Mesendoderm (in vitro differentiated cells): ENCODE data around the gene SEC14L1.
A peak's percentile ranks its signal among the peaks of the same experiment; 100 is the strongest.

ENCODE experiments used
- DNase-seq: peaks from one replicate; pipeline ENCODE4 v3.0.0; 2013
- H2AK5ac ChIP-seq: 2 replicates; pipeline ENCODE4 v1.6.1; 2013; ENCODE audit warnings: low read length, inconsistent platforms
- H2BK120ac ChIP-seq: 2 replicates; pipeline ENCODE4 v1.6.1; 2013; ENCODE audit warnings: low read depth, mild to moderate bottlenecking, low read length, moderate library complexity, mixed read lengths
- H2BK15ac ChIP-seq: replicated peaks from 2 replicates; pipeline ENCODE4 v1.6.1; 2013; ENCODE audit warnings: low read depth, mild to moderate bottlenecking, moderate library complexity
- H2BK5ac ChIP-seq: 2 replicates; pipeline ENCODE4 v1.6.1; 2013; ENCODE audit warnings: low read length, inconsistent platforms
- H3K18ac ChIP-seq: 2 replicates; pipeline ENCODE4 v1.6.1; 2013; ENCODE audit warnings: mild to moderate bottlenecking, low read length, mixed read lengths
- H3K23ac ChIP-seq: one replicate; pipeline ENCODE4 v1.6.1; 2013; ENCODE audit warnings: low read length
- H3K27ac ChIP-seq: 2 replicates; pipeline ENCODE4 v1.5.1; 2013; ENCODE audit warnings: low read depth, mild to moderate bottlenecking, inconsistent platforms, low read length, moderate library complexity
- H3K27me3 ChIP-seq: 2 replicates; pipeline ENCODE4 v1.6.1; 2013; ENCODE audit warnings: low read length, control low read depth, mild to moderate bottlenecking, inconsistent platforms; ENCODE audit not compliant: insufficient read depth, poor library complexity
- H3K36me3 ChIP-seq: 2 replicates; pipeline ENCODE4 v1.6.1; 2013; ENCODE audit warnings: low read length, inconsistent platforms; ENCODE audit not compliant: control insufficient read depth, insufficient read depth
- H3K4ac ChIP-seq: one replicate; pipeline ENCODE4 v1.6.1; 2013; ENCODE audit warnings: low read depth, mild to moderate bottlenecking, low read length, moderate library complexity
- H3K4me1 ChIP-seq: 2 replicates; pipeline ENCODE4 v1.6.1; 2013; ENCODE audit warnings: low read depth, low read length, inconsistent platforms; ENCODE audit not compliant: control insufficient read depth
- H3K4me2 ChIP-seq: 2 replicates; pipeline ENCODE4 v1.6.1; 2013; ENCODE audit warnings: low read length
- H3K4me3 ChIP-seq: 2 replicates; pipeline ENCODE4 v1.5.1; 2013; ENCODE audit warnings: mild to moderate bottlenecking, low read length
- H3K56ac ChIP-seq: one replicate; pipeline ENCODE4 v1.6.1; 2013; ENCODE audit warnings: low read length
- H3K79me1 ChIP-seq: 2 replicates; pipeline ENCODE4 v1.6.1; 2013; ENCODE audit warnings: low read length, inconsistent platforms
- H3K79me2 ChIP-seq: 2 replicates; pipeline ENCODE4 v1.6.1; 2013; ENCODE audit warnings: mild to moderate bottlenecking, low read length; ENCODE audit not compliant: control insufficient read depth, insufficient read depth
- H3K9ac ChIP-seq: 2 replicates; pipeline ENCODE4 v1.6.1; 2013; ENCODE audit warnings: low read length, inconsistent platforms
- H4K5ac ChIP-seq: one replicate; pipeline ENCODE4 v1.6.1; 2013; ENCODE audit warnings: low read length
- H4K8ac ChIP-seq: one replicate; pipeline ENCODE4 v1.6.1; 2013; ENCODE audit warnings: low read depth, mild to moderate bottlenecking, control low read depth, low read length, moderate library complexity
- WGBS: extraction: QIAGEN DNeasy Blood & Tissue Kit; methylation state at CpG from one replicate; pipeline ENCODE4 v1.1.7; 2013; ENCODE audit warnings: low lambda C conversion rate, missing lambda C conversion rate; ENCODE audit not compliant: insufficient coverage; ENCODE audit errors: extremely low coverage; 5-methylcytosine and 5-hydroxymethylcytosine counted together

SEC14L1 gene

DNA sequence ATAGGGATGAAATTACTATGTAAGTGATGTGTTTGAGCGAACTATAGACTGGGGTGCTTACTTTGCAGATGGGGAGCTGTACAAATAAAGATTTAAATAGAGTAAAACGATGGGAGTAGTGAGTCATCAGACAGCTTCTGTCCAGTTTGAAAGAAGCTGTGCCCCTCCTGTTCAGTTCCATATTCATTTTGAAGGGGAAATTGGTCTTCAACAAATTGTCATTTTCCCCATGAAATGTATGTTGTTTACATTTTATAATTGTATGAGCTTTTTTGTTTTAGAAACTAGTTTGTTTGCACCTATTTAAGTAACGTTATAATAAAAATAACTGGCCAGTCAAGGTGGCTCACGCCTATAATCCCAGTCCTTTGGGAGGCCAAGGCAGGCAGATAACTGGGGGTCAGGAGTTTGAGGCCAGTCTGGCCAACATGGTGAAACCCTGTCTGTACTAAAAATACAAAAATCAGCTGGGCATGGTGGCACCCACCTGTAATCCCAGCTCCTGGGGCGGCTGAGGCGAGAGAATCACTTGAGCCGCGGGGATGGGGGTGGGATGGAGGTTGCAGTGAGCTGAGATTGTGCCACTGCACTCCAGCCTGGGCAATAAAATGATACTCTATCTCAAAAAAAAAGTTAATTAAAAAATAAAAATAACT lies 20.2 kb downstream of the SEC14L1 start:
- no peaks in the 10 kb centered on the region for H3K79me2 ChIP-seq
- H3K36me3 ChIP-seq: no peaks in the 10 kb centered on the region
- no peak overlapping the region for H3K4me3 ChIP-seq
- H3K9ac ChIP-seq: no peak overlapping the region
- H3K4me1 ChIP-seq: peaks cover 7% of the 10 kb centered on the region
- no peak overlapping the region for H3K56ac ChIP-seq
- no CpG with 5 or more reads among the region's 8 CpGs for WGBS
- no peak overlapping the region for H3K4ac ChIP-seq
- no peak overlapping the region for H4K8ac ChIP-seq
- DNase-seq: no peak
- no peak overlapping the region for H3K4me2 ChIP-seq
- H2BK15ac ChIP-seq: no peak overlapping the region
- no peaks in the 10 kb centered on the region for H3K27me3 ChIP-seq
- H2AK5ac ChIP-seq: no peak overlapping the region
- no peak overlapping the region for H3K27ac ChIP-seq
- no peak overlapping the region for H3K23ac ChIP-seq
- H4K5ac ChIP-seq: no peak overlapping the region
- no peak overlapping the region for H3K18ac ChIP-seq
- H2BK120ac ChIP-seq: no peak overlapping the region
- H3K79me1 ChIP-seq: peaks cover 2% of the 10 kb centered on the region
- no peak overlapping the region for H2BK5ac ChIP-seq

DNA sequence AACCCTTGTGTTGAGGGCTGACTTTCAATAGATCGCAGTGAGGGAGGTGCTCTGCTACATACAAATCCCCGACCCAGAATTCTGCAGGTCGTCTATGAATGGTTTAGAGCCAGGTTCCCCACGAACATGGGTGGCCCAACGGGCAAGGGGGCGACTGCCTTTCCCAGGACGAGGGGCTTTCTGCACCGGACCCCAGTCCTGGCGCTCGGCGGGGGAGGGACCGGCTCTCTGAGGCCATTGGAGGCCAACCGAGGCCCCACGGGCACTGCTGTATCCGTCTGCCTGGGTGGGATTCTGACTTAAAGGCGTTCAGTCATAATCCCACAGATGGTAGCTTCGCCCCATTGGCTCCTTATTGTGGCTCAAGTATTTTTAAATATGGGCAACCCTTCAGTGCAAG lies 21.2 kb downstream of the SEC14L1 start:
- peaks cover 2% of the 10 kb centered on the region for H3K79me1 ChIP-seq
- no peak overlapping the region for H3K18ac ChIP-seq
- no peak overlapping the region for H3K9ac ChIP-seq
- no peak overlapping the region for H3K23ac ChIP-seq
- no peak overlapping the region for H3K4ac ChIP-seq
- H3K27me3 ChIP-seq: no peaks in the 10 kb centered on the region
- H2BK120ac ChIP-seq: no peak overlapping the region
- H3K4me1 ChIP-seq: peaks cover 7% of the 10 kb centered on the region
- no peak overlapping the region for H2BK5ac ChIP-seq
- H2AK5ac ChIP-seq: no peak overlapping the region
- H3K27ac ChIP-seq: no peak overlapping the region
- WGBS: no CpG with 5 or more reads among the region's 17 CpGs
- H3K56ac ChIP-seq: no peak overlapping the region
- no peak overlapping the region for H4K5ac ChIP-seq
- no peak overlapping the region for H3K4me2 ChIP-seq
- no peak overlapping the region for H2BK15ac ChIP-seq
- no peaks in the 10 kb centered on the region for H3K36me3 ChIP-seq
- no peak for DNase-seq
- no peaks in the 10 kb centered on the region for H3K79me2 ChIP-seq
- no peak overlapping the region for H4K8ac ChIP-seq
- H3K4me3 ChIP-seq: no peak overlapping the region

DNA sequence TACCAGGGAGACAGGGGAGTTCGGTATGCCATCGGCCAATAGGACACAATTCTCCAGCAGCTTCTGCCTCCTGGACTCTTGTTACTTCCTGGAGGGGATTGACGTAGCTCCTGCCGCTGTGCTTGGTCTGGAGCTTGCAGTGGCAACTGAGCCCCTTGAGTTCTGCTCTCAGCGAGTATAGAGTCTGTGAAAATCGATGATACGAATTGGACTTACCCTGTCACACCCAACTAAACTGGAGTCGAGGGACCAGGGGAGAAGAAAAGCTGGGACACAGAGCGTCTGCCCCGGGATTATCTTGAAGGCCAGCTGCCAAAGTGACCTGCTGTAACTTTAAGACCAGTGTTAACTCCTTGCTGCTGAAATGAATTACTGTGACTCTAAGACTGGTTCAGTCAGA lies 22.2 kb downstream of the SEC14L1 start:
- H3K4me3 ChIP-seq: no peak overlapping the region
- no peak overlapping the region for H4K5ac ChIP-seq
- H3K4me1 ChIP-seq: peaks cover 7% of the 10 kb centered on the region
- no peak overlapping the region for H4K8ac ChIP-seq
- H3K56ac ChIP-seq: peak overlapping the region; percentile 38
- no peak overlapping the region for H3K4ac ChIP-seq
- H3K18ac ChIP-seq: no peak overlapping the region
- H3K79me1 ChIP-seq: peaks cover 6% of the 10 kb centered on the region
- no peak overlapping the region for H3K23ac ChIP-seq
- no peak for DNase-seq
- H2BK120ac ChIP-seq: no peak overlapping the region
- H2AK5ac ChIP-seq: no peak overlapping the region
- H3K27me3 ChIP-seq: no peaks in the 10 kb centered on the region
- H2BK5ac ChIP-seq: no peak overlapping the region
- no peaks in the 10 kb centered on the region for H3K36me3 ChIP-seq
- H3K79me2 ChIP-seq: no peaks in the 10 kb centered on the region
- no CpG with 5 or more reads among the region's 10 CpGs for WGBS
- no peak overlapping the region for H3K4me2 ChIP-seq
- no peak overlapping the region for H2BK15ac ChIP-seq
- peak overlapping the region; percentile 21 for H3K9ac ChIP-seq
- no peak overlapping the region for H3K27ac ChIP-seq

DNA sequence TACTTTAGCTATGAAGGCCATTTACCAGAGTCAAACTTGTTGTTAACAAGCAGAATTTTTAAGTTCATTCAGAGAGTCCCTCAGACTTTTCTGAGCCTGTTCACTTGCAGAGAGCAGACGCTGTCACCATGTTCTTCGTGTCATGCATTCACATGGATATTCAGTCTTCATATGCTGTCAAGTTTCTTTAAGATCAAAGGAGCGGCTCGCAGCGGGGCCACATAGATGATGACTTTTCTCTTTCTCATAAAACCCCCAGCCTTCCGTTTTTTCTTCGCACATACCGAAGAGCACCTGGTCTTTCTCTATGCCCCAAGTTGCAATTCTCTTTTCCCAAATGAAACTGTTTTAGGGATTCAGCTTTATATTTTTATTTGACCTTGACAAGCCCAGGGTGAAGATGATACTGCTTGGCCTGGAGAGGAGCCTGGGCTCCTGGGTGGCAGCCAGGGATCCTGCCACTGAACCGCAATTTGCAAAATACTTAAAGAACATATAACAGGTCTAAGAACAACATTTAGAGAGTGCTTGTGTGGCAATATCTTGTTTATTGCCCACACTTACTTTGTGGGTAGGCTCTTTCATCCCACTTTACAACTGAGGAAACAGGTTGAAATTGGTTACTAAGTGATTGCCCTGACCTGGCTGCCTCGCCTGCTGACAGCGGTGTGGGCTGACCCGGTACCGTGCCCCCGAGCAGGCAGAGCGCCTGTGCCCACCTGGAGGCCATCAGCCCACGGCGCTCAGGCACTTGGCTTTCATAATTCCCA lies 22.9 kb downstream of the SEC14L1 start:
- no CpG with 5 or more reads among the region's 17 CpGs for WGBS
- peaks cover 7% of the 10 kb centered on the region for H3K4me1 ChIP-seq
- H3K23ac ChIP-seq: no peak overlapping the region
- H3K18ac ChIP-seq: no peak overlapping the region
- H3K27ac ChIP-seq: peak overlapping the region; percentile 42
- no peaks in the 10 kb centered on the region for H3K36me3 ChIP-seq
- no peak overlapping the region for H2AK5ac ChIP-seq
- H3K4me3 ChIP-seq: no peak overlapping the region
- no peaks in the 10 kb centered on the region for H3K79me2 ChIP-seq
- no peak overlapping the region for H2BK15ac ChIP-seq
- no peak overlapping the region for H3K9ac ChIP-seq
- H4K8ac ChIP-seq: no peak overlapping the region
- no peak overlapping the region for H2BK120ac ChIP-seq
- no peak for DNase-seq
- H3K79me1 ChIP-seq: peaks cover 7% of the 10 kb centered on the region
- no peak overlapping the region for H4K5ac ChIP-seq
- no peaks in the 10 kb centered on the region for H3K27me3 ChIP-seq
- no peak overlapping the region for H3K4ac ChIP-seq
- H3K56ac ChIP-seq: peak overlapping the region; percentile 28
- no peak overlapping the region for H2BK5ac ChIP-seq
- no peak overlapping the region for H3K4me2 ChIP-seq

DNA sequence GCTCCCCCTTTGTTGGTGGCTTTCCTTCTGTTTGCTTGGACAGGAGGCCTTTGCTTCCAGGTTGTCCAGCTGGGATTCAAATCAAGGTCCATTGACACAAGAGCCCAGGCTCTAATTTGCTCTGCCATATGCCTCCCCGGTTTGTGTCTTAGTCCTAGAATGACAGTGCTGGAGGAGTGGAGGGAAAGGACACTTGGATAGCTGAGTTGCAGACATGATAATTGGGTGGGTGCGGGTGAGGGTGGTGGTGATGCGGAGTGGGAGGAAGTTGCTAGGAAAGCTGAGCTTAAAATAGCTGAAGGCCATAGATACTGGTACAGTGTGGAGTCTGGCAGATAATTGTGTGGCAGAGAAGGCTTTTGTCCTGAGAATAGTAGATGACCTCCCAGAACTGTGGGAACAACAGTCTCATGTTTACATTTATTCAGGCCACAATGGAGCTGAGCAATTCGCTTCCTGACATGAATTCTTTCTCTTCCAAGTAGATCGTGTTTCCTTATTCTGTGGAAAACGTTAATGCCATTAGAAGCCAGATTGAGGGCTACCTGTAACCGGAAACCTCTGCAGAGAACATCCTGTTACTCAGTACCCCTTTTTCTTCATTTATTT lies 23.8 kb downstream of the SEC14L1 start:
- H3K4ac ChIP-seq: no peak overlapping the region
- H3K79me1 ChIP-seq: peaks cover 7% of the 10 kb centered on the region
- H3K79me2 ChIP-seq: no peaks in the 10 kb centered on the region
- H3K27ac ChIP-seq: no peak overlapping the region
- H3K27me3 ChIP-seq: no peaks in the 10 kb centered on the region
- H3K36me3 ChIP-seq: no peaks in the 10 kb centered on the region
- no peak overlapping the region for H3K23ac ChIP-seq
- no peak overlapping the region for H2BK120ac ChIP-seq
- WGBS: no CpG with 5 or more reads among the region's 7 CpGs
- DNase-seq: no peak
- H3K4me1 ChIP-seq: peaks cover 7% of the 10 kb centered on the region
- H3K56ac ChIP-seq: no peak overlapping the region
- H3K4me2 ChIP-seq: no peak overlapping the region
- H2AK5ac ChIP-seq: no peak overlapping the region
- no peak overlapping the region for H3K9ac ChIP-seq
- H4K8ac ChIP-seq: no peak overlapping the region
- H2BK15ac ChIP-seq: no peak overlapping the region
- H2BK5ac ChIP-seq: no peak overlapping the region
- no peak overlapping the region for H3K18ac ChIP-seq
- H4K5ac ChIP-seq: no peak overlapping the region
- no peak overlapping the region for H3K4me3 ChIP-seq
